Activated CD8-positive, alpha-beta memory T cell treated with anti-CD3 and anti-CD28 coated beads for 1 hour (primary cell): Measurements from ENCODE around the gene FOXN3.

ENCODE experiments used
- DNase-seq, 2 donors: peaks; one replicate each; pipeline ENCODE4 v3.0.0-alpha.2; 2020; ENCODE audit warnings: low read depth in 1 of 2; ENCODE audit errors: extremely low read depth in 1 of 2

The FOXN3 gene

DNA sequence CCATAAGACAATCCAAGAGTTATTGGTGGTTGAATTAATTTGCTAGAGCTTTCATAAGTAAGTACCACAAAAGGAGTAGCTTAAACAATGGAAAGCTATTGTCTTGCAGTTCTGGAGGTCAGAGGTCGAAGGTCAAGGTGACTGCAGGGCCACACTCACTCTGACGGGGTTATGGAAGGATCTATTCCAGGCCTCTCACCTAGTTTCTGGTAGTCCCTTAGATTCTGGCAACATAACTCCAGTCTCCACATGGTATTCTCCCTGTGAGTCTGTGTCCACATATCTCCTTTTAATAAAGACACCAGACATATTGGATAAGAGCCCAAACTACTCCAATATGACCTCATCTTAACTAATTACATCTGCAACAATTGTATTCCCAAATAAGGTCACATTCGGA is 273.4 kb downstream of the FOXN3 start:
- DNase-seq = no peak

DNA sequence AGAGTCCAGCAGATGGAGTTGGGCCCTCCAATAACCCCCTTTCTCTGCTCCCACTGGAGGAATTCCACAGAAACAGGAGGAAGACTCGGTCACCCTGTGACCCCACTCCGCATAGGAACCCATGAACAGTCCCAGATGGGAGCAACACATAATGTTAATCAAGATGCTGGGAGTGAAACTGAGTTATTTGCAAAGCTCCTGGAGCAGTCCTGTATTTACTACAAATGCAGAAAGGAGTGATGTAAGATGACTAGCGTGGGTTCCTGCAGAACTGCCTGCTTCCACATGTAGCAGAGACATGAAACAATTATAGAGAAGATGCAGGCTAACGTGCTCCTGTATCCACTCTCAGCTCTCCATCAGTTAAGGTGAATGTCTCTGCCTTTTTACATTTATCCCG is 274.7 kb downstream of the FOXN3 start:
- no peak for DNase-seq

DNA sequence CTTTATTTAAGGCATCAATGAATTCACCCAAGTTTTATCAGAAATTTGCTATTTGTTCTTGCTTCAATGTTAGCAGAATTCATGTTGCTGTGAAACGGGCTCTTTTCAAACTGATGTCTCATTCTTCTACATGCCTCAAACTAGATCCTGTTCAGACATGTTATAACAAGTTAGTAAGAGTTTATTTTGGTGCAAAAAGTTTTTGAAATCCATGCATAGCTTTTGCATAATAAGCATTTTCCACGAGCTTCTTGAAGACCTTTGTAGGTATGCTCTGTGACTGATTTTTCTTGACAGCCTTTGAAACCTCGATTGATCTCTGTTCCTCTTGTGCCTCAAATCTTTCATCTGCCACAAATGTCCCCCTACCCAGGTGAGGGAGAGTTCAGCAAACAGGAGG is 275.2 kb downstream of the FOXN3 start:
- no peak for DNase-seq

DNA sequence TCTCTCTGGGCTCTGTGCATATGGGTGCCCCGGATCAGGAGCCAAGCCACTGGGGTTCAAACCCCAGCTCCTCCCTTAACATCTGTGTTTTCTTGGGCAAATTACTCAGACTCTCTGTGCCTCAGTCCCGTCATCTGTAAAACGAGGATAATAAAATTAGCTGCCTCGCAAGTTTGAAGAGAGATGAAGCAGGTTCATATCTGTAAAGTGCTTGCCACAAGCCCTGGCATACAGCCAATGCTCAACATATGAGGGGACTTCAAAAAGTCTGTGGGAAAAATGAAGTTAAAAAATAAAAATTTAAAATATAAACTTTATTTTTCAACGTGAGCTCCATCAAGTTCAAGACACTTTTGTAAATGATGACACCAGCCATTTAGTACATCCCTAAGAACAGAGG is 276.7 kb downstream of the FOXN3 start:
- DNase-seq = no peak

DNA sequence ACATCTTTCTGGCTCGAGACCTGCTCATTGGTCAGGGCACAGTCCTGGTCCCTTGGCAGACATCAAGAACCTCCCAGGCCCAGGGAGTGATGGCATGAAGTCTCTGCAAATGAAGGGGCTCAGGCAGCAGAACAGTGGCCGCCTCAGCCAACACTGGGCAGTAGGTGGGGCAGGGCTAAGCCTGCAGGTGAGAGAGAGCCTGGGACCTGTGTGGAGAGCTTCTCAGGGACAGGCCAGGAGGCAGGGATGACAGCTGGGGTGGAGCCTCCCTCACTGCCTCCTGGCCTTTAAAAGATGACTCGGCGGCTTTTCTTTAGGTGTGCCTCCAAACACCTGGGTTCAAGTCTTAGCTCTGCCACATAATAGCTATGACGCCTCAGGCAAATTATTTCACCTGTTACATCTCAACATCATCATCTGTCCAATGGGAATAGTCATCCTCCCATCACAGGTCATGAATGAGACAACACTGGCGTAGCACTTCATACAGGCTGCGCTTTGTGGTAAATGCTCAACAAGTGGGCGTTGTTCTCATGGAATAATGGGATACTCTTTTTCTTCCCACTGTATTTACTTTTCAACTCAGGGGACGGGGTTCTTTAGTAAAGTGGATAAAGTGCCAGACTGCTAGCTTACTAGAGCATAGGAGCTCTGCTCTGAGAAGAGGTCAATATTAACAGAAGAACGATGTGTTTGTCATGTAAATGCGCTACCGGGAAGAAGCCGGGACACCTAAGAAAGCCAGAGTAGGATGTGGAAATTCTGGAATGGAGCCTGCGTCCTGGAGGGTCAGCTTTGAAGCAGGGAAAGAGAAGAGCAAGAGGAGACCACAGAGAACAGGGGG is 277.4 kb downstream of the FOXN3 start:
- no peak for DNase-seq

DNA sequence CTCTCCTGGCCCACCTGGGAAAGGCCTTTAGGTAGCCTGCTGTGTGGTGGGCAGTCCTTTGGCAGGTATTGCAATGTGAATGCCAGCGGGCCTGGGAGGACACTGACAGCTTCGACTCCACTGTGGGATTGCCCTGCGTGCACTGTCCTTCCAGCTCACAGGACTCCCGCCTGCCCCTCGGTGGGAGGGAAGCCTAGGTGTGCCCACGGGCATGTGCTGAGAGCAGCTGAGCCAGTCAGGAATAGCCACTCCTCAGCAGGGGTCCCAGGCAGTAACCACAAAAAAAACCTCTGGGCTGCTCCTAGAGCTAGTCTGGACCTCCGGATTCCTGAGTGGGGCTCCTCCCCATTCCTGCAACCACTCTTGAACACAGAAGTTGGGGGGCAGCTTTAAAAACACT is 278.2 kb downstream of the FOXN3 start:
- no peak for DNase-seq

DNA sequence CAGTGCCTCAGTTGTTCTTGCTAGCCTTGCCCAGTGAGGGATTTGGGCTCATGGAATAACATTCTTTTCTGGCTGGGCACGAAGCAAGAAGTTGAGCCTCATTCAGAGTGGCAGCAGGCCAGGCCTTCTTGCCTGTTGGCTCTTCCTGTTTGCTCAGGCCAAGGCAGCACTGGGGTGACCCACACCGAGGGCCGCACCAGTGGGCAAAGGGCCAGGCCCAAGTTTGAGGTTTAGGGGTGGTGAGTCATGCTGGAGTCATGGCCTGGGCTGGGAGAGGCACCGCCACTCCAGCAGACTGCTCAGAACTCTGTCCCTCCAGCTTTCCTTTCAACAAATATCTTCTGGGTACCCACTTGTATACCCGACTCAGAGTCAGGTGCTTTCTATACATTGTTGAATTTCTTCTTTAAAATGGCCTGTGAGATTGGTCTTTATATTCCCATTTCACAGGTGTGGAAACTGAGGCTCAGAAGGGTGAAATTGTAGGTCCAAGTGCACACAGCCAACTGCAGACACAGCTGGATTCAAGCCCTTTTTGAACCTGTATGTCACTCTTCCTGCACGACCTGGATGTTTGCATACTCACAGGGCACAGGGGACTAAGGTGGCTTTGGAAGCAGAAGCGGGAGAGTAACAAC is 279.4 kb downstream of the FOXN3 start:
- DNase-seq = no peak

DNA sequence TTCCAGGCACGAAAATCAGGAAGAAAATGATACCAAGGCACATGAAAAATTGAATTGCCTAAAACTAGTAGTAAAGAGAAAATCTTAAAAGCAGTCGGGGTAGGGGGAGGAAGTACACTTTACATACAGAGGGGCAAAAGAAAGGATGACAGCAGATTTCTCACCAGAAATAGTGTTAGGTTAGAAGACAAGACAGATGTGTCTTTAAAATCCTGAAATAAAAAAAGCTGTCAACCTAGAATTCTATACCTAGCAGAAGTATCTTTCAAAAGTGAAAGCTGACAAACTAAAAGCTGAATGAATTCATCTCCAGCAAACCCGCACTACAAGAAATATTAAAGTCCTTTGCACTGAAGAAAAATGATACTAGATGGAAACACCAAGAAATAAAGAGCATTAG is 280.4 kb downstream of the FOXN3 start:
- no peak for DNase-seq

DNA sequence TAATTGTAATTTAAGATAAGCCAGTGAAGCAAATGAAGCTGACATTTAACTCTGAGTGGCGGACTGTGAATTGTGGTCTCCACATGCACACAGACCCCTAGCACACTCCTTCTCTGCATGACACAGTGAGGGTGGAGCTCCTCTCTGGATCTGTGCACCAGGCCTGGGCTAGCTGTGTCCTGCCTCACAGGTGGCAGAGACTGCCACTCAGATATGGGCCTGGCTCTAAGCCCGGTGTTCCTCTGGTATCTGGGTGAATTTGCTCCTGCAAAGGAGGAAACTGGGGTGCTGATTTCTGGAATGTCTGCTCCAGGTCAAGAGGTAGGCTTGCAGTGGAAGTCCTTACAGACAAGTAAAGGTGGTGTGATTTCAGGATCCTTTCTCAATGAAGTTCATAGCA is 282.4 kb downstream of the FOXN3 start:
- DNase-seq = no peak

DNA sequence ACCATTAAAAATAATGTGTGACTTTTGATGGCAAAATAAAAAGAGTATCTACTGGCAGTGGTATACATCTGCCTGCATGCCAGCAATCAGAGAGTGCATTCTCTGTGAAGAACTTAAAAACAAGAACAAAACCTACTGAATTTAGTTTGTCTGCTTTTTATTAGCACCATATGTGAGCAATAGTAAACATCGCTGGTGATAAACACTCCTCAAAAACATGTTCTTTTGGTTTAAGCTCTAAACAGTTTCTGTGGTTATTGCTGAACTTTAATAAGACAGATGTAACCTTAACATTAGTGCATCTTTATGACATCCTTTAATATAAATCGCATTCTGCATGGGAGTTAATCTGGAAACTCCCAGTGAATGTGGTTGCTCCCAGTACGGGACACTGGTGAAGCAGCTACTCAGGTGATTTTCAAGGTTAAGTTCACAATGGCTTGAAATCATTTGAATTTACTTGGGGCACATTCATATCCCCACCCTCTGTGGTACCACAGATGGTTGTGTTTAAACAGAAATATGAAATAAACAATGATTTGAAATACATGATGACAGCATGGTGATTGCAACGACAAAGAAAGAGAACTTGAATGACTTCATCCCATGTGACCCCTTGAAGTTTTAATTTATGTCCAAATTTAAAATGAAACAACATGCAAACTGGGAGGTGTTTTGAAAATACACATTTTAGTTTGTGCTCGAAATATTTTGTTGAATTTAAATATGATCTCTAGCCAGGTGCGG is 285.9 kb downstream of the FOXN3 start:
- no peak for DNase-seq

DNA sequence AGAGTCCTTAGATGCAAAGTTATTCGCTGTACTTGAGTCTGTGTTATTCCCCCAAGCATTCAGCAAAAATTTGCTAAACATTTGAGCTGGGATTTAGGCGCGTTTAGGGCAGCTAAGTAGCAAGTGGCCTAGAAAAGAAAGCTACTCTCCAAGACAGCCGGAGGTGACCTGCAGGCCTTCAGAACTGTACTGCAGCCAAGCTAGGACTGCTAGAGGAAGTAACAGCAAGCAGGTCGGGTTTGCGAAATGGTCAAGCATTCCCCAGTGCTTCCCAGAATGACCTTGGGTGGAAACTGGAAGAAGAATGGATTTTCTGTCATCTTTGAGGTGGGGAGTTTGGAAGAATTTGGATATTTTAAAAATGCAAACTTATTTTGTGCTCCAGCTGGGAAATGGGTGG is 287.5 kb downstream of the FOXN3 start:
- no peak for DNase-seq

DNA sequence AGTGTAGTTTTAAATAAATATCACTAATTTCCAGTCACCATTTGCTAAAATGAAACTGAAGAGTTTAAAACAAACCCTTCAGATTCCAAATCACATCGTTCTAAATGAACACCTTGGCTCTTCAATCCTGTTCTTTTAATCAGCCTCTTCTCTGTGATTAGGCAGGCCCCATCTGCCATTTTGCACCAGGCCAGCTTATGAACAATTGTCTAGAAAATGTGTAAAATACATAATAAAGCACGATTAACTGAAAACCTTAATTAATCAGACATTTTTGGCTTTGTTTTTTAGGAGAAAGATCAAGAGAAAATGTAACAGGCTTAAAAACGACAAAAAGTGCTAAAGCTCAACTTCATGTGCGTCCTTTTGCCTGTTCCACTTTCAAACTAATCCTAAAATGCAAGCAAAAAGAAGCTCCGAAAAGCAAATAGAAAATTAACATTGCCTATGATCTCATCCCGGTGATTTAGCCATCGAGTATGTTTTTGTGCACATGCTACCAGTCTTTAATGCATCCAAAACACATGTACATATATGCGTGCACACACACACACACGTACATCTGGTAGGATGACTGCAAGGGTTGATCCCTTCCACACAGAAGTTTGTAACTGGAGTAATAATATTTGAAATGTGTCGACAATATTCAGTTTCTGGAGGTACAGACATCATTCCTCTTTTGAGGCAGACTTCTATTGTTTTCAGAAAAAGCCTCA is 288.6 kb downstream of the FOXN3 start:
- DNase-seq = no peak

DNA sequence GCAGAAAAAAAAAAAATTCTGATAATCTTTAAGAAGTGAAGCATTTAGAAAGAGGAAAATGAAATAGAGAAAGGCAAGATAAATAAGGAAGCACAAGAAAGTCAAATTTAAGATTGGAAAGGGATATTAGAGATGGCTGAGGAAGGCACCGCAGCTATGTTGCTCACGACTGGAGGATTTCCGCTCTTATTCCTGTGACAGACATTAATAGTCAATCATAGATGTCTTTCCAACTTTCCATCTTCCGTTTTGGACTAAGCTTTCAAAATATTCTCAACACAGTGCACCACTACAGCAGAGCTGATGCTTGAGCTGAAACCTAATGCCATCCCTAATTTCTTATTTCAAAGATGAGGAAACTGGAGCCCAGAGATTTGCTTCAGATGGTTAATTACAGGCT is 290.6 kb downstream of the FOXN3 start:
- no peak for DNase-seq

DNA sequence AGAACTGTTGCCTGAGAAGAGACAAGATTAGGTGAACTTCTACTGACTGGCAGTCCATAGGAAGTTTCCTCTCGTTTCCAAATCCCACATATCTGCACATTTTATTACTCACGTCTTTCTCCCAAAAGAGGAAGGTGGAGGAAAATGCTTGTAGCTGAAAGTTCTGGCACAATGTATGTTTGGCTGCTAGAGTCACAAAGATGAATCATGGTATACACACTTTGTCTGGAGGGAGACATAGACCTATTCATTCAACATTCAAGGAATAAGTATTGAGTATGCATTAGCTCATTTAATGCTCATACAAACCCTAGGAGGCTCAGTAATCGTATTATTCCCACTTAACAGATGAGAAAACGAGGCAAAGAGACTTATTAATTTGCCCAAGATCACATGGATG is 291.8 kb downstream of the FOXN3 start:
- no peak for DNase-seq

DNA sequence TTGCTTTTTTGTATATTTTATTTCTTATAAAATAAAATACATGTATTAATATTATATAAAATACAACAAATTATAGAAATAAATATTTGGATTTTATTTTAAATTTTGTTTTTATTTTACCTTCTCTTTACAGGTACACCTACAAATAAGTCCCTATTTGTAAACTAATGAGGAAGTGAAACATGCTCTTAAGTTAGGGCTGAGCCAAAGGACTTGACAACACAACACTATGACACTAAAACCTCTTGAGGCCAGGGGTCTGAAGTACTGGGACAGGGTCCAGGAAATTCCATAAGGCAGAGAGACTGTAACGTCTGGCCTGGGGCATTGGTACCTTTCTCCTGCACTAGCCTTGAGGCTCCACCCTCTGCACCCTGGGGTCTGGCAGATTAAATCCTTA is 293.2 kb downstream of the FOXN3 start:
- no peak for DNase-seq

DNA sequence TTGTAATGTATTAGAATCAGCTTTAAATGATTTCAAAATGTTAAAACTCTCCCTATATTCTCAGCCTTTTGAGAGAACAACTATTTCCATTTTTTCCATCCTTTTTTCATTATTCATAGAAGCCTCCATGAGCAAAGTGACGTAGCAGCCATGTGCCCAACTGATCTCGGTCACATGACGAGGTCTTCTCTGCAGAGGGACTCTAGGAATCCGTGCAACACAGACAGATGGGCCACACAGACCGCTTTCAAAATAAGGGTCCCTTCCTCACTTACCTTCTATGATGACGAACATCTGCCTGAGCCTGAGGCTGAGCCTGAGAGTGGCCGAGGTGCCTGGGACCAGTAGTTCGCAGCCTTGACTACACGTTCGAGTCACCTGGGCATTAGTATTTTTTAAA is 293.8 kb downstream of the FOXN3 start:
- no peak for DNase-seq

DNA sequence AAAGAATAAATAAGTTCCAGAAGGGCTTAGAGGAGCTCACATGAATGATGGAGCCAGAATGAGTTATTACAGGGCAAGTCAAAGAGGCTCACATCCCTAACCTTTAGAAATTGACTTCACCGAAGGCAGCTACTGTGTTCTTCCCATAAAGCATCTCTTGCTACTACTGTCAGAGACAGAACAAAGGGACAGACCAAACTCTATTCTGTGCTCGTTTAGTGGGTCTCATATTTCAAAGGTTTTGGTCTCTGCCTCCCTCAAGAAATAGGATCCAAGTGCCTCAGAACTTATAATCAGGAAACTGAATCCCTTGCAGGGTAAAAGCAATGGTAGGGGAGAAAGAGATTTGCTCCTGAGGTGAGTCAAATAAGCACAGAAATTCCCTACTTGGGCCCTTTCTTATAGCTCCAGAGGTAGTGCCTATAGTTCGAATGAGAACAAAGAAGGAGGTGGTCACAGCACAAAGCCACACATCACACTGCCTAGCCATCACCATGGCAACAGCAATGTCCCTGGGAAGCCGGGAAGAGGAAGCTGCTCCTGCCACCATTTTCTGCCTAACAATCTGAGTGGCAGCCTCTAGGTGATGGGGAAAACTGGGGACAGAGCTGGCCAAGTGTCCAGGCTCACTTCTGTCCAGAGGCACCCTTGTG is 294.9 kb downstream of the FOXN3 start:
- no peak for DNase-seq

DNA sequence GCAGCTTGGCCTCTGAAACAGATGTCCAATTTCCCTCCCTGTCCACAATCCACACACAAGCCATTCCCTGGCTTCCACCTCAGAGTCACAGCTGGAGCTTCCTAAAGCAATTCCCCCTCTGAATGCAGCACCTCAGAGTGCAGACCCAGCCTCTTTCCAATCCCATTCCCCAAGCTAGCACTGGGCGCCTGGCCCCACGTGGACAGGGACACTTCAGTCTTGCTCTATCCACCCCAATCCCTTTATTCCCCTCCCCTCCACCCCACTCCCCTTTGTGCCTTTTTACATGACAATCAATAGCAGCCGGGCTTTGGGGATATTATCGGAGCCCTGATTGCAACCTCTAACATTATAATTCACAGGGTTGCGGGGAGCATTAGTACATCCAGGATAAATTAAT is 300.0 kb downstream of the FOXN3 start:
- no peak for DNase-seq

DNA sequence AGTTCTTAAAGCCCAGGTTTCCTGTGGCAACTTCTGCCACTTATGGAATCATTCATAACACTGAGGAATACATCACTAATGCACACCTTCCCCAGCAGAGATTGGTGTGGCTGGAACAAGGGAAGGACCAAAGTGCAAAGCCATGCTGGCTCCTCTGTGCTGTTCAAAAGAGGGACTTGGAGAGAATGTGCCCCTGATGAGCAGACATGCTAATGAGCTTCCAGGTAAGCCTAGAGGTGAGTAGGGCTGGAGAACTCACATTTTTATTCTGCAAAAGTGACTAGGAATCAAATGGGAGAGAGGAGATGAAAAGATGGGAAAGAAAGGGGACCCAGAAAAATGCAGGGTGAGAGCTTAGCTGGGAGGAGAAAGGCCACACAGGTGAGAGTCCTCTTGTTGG is 302.9 kb downstream of the FOXN3 start:
- DNase-seq = no peak

DNA sequence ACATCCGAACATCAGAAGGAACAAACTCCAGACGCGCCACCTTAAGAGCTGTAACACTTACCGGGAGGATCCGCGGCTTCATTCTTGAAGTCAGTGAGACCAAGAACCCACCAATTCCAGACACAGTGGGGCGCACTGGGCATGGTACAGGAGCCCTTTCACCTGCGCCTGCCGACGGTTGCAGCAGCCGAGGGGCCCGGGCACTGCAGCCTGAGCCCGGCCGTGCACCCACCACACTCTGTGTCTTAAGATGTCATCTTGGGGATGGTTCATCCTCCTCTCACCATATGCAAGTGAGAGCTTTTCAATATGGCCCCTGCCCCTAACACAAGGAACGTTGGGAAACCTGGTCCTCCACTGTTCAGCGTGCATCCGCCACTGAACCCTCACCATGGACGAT is 304.3 kb downstream of the FOXN3 start:
- no peak for DNase-seq
